Tongue (tissue), 3 donors: Measurements from ENCODE around the gene ARSH. TPM values are rescaled to one million over a fixed set of nuclear protein-coding genes. Genes with fewer than 3 reads are reported as not detected.
A peak's percentile ranks its signal among the peaks of the same experiment; 100 is the strongest.
"Not testable (repeated sequence)": the region's sequence is repeated elsewhere in the genome, so short reads cannot be mapped to it uniquely, and the experiment has no call there.

Experiments used
- DNase-seq: peaks from one replicate; pipeline ENCODE4 v3.0.0-alpha.2; 2015
- small RNA-seq: library from RNA; depleted of rRNA; stranded (forward); fragments of <200 nt; gene quantifications from one replicate; pipeline ENCODE3, GENCODE V24; 2014; ENCODE audit warnings: low replicate concordance
- total RNA-seq: library from RNA; depleted of rRNA; stranded (reverse); fragments of >200 nt; gene quantifications from one replicate; pipeline ENCODE4 v1.2.3, GENCODE V29; 2014

The ARSH gene
- total RNA-seq, 1 donor from 2014 or later, result not detected

DNA sequence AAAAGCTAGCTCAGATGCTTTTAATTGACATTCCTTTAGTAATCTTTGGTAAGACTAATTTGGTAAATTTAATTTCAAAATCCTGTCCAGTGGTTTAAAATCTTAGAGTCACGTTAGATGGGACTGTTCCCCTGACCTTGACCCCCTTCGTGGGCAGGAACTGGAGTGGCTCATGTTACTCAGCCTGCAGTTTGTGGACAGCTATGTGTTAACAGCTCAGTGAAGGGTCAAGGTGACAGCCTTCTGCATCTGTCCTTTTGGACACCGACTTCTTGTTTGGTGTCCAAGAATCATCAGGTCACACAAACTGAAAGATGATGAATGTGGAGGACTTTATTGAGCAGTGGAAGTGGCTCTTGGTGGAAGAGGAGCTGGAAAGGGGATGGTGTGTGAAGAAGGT is 37.9 kb downstream of the ARSH start:
- no peak for DNase-seq

DNA sequence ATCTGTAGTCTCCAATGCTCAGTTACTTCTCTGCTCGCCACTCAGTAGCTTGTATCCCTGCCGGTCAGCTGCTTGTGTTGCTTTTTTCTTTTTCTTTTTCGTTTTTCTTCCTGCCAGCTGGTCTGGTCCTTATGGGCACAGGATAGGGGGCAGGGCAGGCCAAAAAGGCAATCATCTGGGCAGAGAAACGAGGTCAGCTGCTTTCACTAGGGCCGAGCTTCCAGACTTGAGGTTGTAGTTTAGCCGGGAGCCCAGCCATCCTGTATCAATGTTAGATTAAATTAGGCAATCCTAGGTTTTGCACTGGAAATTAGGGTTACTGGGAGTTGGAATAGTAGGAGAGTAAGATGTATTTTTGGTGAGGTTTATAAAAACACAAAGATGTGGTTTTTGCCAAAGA is 38.3 kb downstream of the ARSH start:
- DNase-seq, result no peak

DNA sequence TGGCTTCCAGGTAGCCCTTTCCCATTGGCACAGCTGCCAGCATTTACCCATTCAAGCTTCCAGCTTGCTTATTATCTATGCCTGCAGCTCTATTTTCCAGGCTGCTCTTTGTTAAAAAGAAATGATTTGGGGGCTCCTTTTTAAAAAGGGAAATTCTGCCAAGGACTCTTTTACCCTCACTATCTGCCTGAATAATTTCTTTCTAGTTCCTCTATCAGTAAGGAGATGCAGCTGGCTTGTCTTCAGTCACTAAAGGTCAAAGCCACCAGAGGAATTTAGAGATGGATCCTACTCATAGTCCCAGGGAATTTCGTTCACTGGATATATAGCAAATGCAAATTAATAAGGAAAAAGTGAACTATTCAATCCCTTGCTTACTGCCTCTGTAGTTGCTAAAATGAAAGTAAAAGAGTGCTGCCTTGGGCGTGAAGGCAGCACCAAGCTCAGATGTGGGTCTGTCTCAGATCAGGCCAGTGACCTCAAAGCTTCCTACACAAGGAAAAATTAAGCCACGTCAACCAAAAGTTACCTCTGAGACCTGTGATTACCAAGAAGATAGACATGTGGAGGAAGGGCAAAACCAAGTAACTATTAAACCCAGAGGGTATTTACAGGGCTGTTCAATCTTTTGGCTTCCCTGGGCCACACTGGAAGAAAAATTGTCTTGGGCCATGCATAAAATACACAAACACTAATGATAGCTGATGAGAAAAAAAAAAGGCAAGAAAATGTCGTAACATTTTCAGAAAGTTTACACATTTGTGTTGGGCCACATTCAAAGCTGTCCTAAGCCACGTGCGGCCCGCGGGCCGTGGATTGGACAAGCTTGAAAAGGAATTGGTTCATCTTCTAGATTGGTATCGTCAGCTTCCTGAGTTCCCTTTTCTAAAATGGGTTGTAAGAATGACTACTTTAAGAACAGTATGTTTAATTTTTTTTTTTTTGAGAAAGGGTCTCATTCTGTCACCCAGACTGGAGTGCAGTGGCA is 40.2 kb downstream of the ARSH start:
- no peak for DNase-seq

DNA sequence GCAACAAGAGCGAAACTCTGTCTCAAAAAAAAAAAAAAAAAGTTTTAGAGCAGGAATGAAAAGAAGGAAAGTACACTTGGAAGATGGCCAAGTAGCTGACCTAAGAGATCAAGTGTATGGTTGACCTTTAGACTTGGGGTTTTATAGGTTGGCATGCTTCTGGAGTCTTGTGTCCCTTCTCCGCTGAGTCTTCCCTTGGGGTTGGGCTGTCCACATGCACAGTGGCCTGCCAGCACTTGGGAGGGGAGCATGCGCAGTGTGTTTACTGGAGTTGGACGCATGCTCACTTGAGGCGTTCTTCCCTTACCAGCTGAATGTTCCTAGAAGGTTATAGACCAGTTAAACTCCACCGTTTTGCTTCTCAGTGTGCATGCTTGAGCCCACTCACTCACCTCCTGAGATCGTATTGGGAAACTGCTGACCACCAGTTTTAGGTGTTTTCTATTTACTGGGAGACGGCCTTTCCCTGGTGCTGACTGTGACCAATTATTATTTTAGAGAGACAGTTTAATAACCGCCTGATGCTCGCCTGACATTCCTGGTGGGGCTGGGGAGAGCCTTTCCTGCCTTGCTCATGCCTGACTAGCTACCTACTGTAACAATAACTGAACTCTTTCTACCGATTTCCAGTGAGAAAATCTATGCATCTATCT is 44.3 kb downstream of the ARSH start:
- DNase-seq, result not testable (repeated sequence)

DNA sequence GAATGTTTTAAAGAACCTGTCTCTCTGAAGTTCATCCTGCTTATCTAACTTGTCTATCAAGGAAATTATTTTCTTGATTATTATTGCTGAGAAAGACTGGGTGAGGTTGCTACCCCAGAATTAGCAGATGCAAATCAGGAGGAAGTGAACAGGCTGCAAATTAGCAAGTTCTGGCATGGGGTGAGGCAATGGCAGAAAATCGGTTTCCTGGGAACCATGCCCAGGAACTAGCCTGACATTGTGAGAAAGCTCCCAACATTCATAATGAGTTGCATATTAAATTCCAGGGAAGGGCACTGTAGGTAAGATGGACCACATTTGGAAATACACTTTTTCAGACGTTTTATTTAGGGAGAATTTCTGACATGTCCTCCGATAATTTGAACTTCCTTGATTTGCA is 46.5 kb downstream of the ARSH start:
- DNase-seq, result no peak

DNA sequence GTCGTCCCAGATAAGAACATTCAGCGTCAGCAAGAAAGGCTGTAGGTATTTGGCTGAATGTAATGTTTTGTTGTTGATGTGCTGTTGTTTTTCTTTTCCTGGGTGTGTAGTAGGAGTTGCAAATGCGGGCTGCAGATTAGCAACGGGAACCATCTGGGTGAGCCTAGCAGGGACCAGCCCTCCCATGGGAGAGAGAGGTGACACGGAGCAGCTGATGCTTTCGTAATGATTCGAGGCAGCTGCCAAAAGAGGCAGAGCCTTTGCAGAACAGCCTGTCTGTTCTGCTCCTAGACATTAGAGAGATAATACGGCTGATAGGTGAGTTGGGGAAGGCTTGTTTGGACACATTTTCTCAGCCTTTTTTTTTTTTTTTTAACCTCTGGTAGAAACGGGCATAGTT is 60.2 kb downstream of the ARSH start:
- DNase-seq, result peak; percentile 8

DNA sequence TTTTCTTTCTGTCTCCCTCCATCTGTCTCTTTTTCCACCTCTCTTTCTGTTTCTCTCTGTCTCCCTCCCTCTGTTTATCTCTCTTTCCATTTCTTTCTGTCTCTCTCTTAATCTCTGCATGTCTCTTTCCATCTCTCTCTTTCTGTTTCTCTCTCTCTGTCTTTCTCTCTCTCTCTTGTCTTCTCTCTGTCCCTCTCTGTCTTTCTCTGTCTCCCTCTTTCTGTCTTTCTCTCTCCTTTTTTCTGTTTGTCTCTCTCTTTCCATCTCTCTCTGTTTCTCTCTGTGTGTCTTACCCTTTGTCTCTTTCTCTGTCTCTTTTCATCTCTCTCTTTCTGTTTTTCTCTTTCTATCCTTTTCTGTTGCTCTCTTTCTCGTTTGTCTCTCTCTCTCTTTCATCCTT is 69.6 kb downstream of the ARSH start:
- DNase-seq, result no peak

DNA sequence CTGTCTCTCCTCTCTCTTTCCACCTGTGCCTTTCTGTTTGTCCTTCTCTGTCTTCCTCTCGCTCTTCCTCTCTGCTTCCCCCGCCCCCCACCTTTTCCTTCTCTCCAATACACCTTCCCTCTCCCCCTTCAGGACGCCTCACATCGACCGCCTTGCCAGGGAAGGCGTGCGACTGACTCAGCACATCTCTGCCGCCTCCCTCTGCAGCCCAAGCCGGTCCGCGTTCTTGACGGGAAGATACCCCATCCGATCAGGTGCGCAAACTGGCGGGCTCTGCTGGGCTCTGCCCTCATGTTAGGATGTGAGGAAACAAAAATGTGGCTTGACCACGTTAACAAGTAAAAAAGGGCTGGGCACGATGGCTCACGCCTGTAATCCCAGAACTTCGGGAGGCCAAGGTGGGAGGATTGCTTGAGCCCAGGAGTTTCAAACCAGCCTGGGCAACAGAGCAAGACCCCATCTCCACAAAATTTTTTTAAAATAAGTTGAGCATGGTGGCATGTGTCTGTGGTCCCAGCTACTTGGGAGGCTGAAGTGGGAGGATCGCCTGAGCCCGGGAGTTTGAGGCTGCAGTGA is 70.2 kb downstream of the ARSH start:
- DNase-seq, result no peak

Small RNAs within 50 kb of the gene (small RNA-seq; reads per million reads assigned to genes)
- gene RN7SL578P, result not detected

Other genes starting within 250 kb of the ARSH start
- 1.6 TPM for gene GYG2, start 177.6 kb upstream of the ARSH start, total RNA-seq
- 13.5 TPM for gene ARSD, start 77.2 kb upstream of the ARSH start, total RNA-seq
- gene ARSF, start 34.9 kb downstream of the ARSH start, total RNA-seq, result 0.21 TPM